Epidermal melanocyte (primary cell): ENCODE data around the gene DYNC1I1.
"Not testable (repeated sequence)": the region's sequence is repeated elsewhere in the genome, so short reads cannot be mapped to it uniquely, and the experiment has no call there.

Experiments
- DNase-seq: peaks from one replicate; pipeline ENCODE4 v3.0.0; 2011; ENCODE audit warnings: low spot score; ENCODE audit not compliant: insufficient read length

DYNC1I1 gene

DNA sequence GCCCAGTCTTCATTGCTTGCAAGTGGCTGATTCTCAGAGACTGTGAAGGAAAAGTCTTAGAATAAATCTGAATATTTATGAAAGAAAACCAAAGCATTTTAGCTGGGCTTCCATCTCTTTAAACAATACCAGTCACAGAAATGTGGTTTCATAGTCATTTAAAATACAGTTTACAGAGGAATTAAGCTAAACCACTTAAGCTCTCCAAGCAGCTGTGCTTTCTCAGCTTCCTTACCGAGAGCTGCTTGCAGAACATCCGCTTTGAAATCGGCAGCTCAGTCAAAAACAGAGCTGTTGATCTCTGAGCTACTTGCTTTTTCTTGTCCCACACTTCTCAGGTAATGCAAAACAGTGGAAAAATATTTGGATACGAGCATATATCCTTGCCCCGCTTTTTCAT, 134.5 kb downstream of the DYNC1I1 start:
- no peak for DNase-seq

DNA sequence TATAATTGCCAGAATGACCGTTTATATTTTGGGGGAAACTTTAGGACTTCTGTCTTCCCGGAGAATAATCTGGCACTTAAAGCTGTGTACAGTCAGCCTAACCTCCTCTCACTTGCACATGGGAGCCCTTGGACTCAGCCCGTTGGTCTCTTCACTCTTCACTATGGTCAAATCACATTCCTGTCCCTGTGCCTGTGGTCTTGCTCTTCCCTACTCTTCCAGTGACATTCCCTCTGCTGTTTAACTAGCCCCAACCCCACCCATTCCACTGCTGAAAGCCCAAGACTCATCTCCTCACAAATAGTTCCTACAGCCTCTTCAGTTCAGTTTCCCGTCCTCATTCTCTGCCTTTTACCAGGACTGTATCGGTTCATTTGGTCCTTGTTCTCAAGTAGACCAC, 135.0 kb downstream of the DYNC1I1 start:
- no peak for DNase-seq

DNA sequence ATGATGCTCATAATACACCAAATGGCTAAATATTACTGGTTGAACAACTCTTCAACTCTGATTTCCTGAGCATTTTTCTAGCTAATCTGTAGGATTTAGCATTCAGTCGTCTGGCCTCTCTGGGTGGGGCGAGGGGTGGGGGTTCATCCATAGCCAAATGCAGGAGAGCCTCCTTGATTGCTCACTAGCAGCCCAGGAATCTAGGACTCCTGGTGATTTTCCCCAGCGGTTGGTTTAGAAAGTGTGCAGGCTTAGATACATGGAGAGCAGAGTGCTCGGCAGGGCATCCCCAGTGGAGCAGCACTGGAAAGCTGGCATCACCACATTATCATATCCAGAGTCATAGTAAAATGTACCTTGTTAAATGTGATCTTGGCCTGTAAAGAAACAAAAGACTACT, 136.1 kb downstream of the DYNC1I1 start:
- DNase-seq = no peak

DNA sequence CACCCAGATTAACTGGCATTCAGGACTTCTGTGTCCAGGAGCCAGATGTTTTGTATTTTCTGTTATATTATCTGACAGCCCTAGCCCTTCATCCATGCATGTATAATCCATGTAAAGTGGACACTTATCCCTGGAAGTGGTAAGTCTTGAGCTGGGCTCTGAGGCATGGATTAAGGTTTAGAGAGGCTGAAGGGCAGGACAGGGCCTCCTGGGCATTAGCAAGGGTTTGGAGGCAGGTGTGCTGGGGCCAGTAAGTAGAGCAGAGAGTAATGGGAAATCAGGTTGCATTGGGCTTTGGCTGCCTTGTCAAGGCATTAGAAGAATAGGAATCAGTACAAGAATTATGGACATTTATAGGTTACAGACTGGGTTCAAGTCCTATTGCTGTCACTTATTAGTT, 138.0 kb downstream of the DYNC1I1 start:
- no peak for DNase-seq

DNA sequence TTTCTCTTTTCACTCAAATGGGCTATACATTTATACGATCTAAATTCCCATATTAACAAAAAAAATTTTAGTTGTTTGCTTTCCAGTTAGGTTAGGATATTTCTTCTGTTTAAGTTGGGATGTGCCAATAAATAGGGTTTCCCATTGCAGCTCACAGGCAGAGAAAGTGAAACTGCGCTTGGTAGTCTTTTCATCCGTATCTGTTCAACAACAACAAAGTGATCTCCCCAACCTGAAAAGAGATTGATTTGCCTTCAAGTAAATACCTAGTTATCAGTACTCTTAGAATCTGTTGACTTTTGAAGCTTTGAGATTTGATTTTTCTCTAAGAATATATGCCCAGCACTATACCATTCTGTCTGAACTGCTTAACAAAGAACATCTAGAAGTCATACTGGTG, 143.4 kb downstream of the DYNC1I1 start:
- no peak for DNase-seq

DNA sequence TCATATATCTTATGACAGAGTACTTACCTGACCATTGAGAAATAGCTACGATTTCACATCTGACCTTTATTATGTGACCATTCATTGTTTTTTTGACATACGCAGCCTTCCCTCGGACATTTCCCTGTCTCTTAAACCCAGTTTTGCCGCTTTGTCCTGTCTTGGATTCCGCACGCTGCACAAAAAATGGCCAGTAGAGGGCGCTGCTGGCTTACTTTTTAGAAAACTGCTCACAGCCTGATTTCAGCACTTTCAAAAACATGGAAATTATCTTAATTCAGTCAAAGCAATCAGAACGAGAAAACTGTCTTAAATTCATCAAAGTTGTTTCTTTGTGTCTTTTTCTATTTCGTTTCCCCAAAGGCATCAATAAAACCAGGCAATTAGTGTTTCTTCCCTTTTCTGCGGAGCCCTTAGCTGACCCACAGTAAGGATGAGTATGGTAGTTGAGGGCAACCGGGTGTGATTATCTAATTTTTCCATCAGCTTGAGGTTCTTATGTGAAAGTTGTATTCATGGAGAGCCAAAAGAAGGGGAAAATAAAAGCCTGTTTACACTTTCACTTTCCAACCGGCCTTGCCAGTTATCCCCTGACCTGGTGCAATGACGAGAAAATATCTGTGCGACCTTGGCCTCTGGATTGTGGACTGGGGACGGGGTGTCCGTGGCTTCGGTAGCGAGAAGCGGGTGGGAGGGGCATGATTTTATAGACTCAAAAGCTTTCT, 144.4 kb downstream of the DYNC1I1 start:
- DNase-seq = peak; percentile 30

DNA sequence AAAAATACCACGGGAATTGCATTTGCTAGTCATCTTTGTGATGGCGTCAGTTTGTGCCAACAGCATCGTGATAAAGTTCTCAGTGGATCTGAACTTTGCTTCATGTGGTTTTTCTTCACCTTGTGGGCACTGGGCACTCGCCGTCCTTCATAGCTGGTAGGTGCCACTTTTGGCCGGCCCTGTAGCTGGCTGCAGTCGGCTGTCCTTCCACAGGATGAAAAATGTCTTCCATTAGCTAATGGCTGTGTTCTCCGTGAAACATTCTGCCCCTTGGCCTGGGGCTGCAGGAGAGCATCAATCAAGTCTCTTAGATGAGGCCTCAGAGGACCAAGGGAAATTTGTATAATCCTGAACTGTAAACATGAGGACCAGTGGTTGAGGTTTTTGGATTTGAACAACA, 145.3 kb downstream of the DYNC1I1 start:
- no peak for DNase-seq

DNA sequence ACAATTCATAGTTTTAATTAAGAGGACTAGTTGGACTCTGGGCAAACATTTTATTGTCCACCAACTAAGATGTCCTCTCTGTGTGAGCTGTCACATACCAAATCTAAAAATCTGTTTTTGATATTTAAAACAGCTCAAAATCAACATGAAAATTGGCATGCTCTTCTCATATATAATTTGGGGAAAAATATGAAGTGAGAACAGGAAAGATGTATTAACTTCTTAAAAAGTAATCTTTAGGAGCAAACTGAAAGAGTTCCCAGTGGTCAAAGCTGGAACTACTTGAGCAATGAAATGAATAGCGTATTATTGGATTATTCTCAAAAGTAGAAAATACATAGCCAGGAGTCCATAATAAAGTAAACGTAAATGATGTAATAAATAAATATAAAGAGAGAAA, 147.2 kb downstream of the DYNC1I1 start:
- no peak for DNase-seq

DNA sequence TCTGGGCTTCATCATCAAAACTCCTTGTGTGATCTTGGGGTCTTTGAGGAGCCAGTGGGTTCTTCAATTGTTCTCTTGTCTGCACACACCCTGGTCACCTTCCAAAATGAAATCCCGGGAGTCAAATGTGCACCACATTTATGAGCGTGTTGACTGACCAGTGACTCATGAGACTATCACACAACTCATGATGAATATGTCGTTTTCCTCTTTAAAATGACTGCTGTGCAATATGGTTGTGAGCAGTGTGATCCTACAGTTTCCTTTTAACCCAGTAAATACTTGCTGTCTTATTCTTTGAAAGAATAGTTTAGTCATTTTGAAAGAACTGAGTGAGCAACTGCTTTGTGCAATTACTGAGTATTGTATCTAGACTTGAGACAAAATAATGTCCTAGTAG, 149.2 kb downstream of the DYNC1I1 start:
- DNase-seq = no peak

DNA sequence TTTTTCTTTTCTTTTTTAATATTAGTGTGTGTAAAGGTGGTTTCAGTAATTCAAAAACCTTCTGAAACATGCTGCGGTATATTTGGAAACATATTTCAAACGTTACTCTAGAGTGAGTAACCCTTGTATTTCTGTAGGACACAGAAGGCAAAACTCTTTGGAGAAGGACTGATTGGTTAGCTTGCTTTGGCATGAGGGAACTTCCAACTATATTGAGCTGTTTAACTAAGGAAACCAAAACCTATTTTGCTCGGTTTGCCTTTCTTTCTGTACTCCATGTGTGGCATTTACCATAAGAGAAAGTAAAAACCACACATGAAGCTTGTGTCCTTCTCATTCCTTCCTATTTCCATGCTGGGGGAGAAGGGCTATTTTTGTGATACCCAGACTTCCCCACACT, 149.8 kb downstream of the DYNC1I1 start:
- DNase-seq = no peak

DNA sequence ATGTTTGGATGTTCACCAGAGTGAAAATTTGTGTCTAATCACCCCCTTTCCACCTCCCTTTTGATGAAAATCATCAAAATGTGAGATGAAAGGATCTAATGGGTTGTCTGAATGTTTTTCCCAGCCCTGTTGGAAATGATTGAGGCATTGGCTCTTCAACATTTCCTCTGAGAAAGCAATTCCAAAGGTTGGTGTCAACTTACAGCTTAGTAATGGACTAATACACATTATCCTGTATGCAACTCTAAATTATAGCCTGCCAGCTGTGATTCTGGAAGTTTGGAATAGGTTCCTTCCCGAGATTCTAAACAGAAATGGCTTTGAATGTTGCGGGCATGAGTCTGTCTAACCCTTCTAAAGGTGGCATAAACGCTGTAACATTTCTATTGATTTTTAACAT, 152.9 kb downstream of the DYNC1I1 start:
- no peak for DNase-seq

DNA sequence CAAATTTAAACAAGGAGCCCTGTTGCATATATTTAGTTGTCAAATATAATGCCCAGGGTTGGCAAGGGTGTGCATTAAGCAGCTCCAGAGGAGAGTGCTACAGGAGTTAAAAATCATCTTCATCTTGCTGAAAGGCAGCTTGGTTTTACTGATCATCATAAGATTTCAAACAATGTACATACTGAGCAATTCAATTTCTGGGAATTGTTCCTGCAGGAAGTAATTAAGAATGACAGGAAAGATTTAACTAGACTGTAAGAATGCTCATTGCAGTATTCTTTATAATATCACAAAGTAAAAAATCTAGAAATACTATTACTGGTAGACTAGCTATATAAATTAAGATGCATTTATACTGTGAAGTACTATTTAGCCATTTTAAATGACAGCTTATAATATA, 153.6 kb downstream of the DYNC1I1 start:
- no peak for DNase-seq

DNA sequence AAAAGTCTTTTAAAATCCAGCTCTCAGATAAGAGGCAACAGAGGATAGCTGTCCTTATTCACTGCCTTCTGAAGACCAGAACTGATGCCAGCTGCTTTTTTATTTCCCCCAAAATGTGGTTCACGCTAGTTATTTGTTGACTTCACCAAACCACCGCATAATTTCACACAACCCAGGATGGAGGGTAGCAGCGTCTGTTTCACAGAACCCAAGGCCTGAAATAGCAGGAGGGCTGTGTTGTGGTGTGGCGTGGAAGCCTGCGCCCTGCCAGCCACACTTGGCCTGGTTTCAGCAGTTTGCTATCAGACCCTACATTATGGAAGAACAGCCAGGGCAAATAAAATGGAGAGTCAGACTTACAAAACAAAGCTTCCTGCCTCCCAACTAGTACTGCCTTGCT, 155.4 kb downstream of the DYNC1I1 start:
- DNase-seq = no peak

DNA sequence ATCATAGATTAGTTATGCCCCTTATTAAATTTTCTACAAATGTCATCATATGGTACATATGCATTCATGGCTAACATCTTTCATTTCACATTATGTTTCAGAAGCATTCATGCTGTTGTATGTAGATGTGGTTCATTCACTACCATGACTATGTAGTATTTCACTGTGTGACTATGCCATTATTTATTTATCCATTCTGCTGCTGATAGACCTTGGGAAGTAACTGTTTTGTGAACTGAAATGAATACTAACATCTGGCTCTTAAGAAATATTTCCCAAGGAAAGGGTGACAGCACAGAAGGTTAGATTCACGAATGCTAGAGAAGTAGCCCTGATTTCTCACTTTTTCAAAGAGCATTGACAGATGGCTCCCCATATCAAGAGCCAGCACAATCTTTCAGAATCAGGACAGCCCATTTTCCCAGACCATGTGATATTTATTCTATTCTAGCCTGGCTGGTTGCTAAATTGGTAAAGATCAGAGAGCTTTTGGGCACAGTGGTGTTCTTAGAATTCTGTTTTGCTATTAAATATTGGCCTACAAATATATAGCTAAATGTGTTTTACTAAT, 157.4 kb downstream of the DYNC1I1 start:
- DNase-seq = no peak

DNA sequence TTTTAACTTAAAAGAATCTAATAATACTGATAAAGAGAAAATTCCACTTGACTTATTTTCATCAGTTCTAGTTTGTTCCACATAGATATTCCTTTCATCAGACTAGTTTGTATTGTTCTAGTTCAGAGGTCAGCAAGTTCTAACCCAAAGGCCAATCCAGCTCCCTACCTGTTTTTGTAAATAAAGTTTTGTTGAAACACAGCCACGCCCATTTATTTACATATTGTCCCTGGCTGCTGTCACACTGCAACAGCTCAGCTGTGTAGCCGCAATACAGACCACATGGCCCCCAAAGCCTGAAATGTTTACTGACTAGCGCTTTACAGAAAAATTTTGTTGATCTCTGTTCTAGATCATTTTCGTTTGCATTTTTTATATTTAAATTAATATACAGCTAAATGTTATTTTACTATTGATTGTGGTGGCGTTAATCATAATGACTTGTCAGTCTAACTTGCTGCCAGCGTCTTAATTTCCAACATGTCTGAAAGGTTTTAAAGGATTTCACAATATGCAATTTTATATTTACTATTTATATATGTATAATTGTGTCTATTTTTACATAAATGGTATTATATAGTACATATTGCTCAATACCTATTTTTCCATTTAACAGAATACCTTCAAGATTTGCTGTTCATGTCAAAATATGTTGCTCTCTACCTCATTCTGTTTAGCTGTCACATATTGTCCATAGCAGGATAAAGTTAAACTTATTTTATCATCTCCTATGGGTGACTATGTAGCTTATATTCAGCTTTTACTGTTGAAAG, 159.3 kb downstream of the DYNC1I1 start:
- no peak for DNase-seq

DNA sequence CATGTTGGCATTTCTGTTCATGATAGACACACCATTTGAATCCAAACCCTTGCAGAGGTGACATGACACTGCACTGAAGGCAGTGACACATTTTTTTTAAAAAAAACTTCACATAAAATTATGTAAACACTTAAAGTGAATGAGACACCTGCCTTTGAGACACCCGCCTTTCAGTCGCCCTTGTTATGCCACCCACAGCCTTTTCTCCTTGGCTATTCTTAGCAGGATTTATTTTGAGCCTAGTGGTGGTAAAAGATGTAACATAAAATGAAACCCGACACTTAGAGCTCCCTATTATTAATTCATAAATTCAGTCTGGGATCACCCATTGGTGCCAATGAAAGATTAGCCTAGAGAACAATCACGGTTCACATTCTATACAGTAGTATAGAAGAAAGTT, 161.3 kb downstream of the DYNC1I1 start:
- no peak for DNase-seq

DNA sequence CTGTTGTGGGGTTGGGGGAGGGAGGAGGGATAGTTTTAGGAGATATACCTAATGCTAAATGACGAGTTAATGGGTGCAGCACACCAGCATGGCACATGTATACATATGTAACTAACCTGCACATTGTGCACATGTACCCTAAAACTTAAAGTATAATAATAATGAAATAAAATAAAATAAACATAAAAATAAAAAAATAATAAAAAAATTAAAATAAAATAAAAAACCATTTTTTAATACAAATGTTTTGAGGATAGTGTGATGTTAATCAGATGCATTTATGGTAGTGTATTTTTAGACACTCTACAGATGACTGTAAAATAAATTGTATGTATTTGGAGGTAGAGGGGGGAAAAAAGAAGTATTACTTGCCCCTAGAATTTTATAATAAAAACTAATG, 172.5 kb downstream of the DYNC1I1 start:
- not testable (repeated sequence) for DNase-seq

DNA sequence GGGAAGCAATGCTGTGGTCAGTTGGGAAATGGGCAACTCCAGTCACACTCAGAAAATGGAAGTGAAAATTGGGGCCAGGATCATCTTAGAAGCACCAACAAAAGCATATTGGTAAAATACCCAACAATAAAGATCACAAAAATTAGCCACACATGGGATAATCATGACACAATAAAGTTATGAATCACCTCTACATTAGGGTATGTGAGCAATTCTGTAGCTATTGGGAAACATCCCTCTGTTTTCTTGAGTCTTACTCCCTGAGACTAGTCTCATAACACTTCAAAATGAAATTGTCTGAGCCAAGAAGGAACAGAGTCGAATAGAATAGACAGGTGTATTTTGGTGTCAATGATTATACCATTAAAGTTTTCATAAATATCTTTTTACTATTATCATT, 178.3 kb downstream of the DYNC1I1 start:
- DNase-seq = no peak

DNA sequence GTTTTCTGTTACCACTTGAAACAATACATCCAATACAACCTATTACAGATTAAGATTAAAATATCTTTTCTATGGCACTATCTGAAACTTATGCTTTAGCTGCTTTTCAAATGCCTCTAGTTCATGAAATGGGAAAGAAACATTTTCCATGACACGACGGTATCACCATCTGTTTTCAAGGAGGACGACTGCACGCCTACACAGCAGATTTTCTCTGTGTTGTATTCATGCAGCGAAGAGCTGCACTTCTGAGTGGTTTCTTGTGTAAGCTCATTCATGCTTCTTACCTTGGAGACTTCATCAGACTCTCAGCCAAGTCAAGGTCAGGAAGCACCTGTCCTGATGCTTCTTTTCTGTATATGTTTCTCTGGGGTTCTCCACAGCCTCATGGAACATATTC, 179.2 kb downstream of the DYNC1I1 start:
- no peak for DNase-seq

DNA sequence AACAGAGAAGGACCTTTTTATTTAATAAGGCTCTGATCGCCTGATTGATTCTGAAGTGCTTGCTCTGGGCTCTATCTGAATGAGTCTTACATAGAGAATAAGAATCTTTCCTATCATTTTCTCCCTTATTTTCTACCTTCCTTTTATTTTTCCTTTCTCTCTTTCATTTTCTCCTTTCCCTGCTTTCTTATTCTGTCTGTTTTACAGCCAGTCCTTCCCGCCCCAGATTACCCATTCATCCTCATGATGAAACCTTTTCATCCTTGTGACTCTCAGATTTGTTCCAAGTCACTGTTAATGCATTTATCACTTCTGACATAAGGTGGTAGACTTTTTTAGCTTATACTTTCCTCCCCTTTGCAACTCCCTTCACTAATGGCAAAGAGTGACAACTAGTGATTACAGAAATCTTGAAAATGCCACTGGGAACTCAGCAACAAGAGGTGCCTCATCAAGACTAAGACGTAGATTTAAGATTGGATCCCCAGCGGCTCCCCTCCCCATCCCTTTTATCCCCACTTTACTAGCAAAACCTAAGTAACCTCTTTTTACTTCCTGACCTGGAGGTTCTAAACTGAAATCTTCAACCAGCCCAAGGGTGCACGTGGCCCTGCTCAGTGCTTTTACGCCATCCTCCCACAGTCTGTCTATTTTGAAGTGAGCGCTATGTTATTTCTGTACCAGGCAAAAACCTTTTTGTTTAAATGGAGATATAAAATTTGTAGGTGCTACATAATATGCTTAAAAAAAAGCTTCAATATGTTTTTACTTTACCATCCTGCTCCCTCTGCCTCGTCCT, 179.8 kb downstream of the DYNC1I1 start:
- DNase-seq = no peak

DNA sequence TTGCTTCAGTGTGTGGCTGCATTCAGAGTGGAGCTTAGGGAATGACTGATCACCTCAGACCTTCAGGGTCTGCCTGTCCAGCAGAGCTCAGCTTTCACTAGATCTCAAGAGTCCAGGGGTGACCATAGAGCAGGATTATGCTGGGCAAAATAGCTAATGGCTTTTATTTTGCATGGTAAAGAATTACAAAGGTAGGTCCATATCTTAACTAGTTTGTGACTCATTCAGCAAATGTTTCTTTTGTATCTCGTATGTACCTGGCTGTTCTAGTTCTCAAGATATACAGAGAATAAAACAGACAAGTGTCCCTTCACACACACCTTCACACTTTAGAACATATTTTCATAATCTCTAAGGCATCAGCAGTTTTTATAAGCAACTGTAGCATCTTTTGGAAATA, 180.5 kb downstream of the DYNC1I1 start:
- DNase-seq = no peak

DNA sequence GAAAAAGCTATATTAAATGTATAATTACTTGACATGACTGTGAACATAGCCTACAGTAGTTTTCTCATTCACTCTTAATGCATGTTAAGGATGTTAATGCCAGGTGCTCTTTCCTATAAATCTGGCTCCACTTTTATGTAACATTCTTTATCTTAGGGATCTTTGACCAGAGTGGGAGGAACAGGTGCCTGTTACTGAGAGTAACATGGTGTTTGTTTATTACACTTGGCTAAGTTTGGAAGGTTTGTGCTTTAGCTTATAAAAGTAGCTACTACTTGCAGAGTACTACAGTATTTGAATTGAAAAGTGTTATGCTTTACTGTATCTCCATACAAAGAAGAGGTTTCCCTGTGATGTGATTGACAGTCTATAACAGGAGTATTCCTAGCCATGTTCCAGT, 183.4 kb downstream of the DYNC1I1 start:
- DNase-seq = no peak
